A549 (cell line): Measurements from ENCODE around the gene OXT. TPM values are rescaled to one million over a fixed set of nuclear protein-coding genes. Genes with fewer than 3 reads are reported as not detected.

Experiments
- ATAC-seq, 2 experiments: fragments of 200-7000 bp in 1 of 2; fragments of >200 bp in 1 of 2; cut with Nextera tagmentation in 1 of 2; cut with Tn5 transposase in 1 of 2; 3 replicates each; pipeline versions ENCODE4 v1.8.0 to v1.9.1; 2018 to 2020; ENCODE audit warnings: mild to moderate bottlenecking in 1 of 2, moderate library complexity in 1 of 2
- CTCF ChIA-PET: fragments of 300-600 bp; sonication (Branson Sonifier 250); formaldehyde crosslinking; extraction: SDS; loops from one replicate; lab custom pipeline; 2021; ENCODE audit warnings: antibody characterized with exemption, inconsistent platforms; lab: Yijun Ruan, JAX
- POLR2A ChIA-PET: fragments of 350-600 bp; formaldehyde crosslinking; extraction: SDS; loops from one replicate; lab custom pipeline; 2021; ENCODE audit warnings: antibody characterized with exemption, inconsistent platforms; lab: Yijun Ruan, JAX
- DNase-seq, 2 experiments: peaks; one replicate each; pipeline versions ENCODE4 v3.0.0 to v3.0.0-alpha.2; 2011 to 2016; ENCODE audit warnings: low read depth in 1 of 2, low spot score in 1 of 2
- FAIRE-seq: peaks from 2 replicates; lab custom pipeline; 2011; peaks lifted over from hg19 to GRCh38; lab: Jason Lieb, UNC
- H3K27ac ChIP-seq, 2 experiments: fragments of >200 bp; sonication (Bioruptor Twin); formaldehyde crosslinking; 3 replicates each; pipeline ENCODE4 v1.5.1; 2016 to 2017
- H3K4me1 ChIP-seq: fragments of >200 bp; sonication (Bioruptor Twin); formaldehyde crosslinking; 3 replicates; pipeline ENCODE4 v1.6.1; 2016
- H3K4me2 ChIP-seq: fragments of >200 bp; sonication (Bioruptor Twin); formaldehyde crosslinking; 3 replicates; pipeline ENCODE4 v1.6.1; 2016
- H3K4me3 ChIP-seq: fragments of >200 bp; sonication (Bioruptor Twin); formaldehyde crosslinking; 3 replicates; pipeline ENCODE4 v1.5.1; 2016
- H3K9me3 ChIP-seq: fragments of >200 bp; sonication (Bioruptor Twin); formaldehyde crosslinking; 3 replicates; pipeline ENCODE4 v1.6.1; 2016
- ATOH8 ChIP-seq: fragments of 250-450 bp; sonication (Bioruptor Pico); IDR thresholded peaks from 2 replicates; pipeline ENCODE4 v1.5.0; 2020; ENCODE audit warnings: low read depth, mild to moderate bottlenecking, moderate library complexity
- E2F6 ChIP-seq: IDR thresholded peaks from 2 replicates; pipeline ENCODE4 v1.6.1; 2012; ENCODE audit warnings: low read depth, borderline replicate concordance
- EHMT2 ChIP-seq: fragments of 200-600 bp; sonication (generic); IDR thresholded peaks from 2 replicates; pipeline ENCODE4 v1.6.1; 2016; ENCODE audit warnings: antibody characterized with exemption, low read depth, mild to moderate bottlenecking, moderate library complexity
- ELK1 ChIP-seq: fragments of 150-350 bp; IDR thresholded peaks from 2 replicates; pipeline ENCODE4 v1.6.1; 2014; ENCODE audit warnings: low read depth, mild to moderate bottlenecking, low read length
- ESRRA ChIP-seq: fragments of 150-350 bp; IDR thresholded peaks from 2 replicates; pipeline ENCODE4 v1.6.1; 2014; ENCODE audit warnings: mild to moderate bottlenecking, low read length, borderline replicate concordance
- FOSB ChIP-seq: fragments of 250-450 bp; sonication (Bioruptor Pico); IDR thresholded peaks from 2 replicates; pipeline ENCODE4 v1.5.0; 2020; ENCODE audit warnings: mild to moderate bottlenecking, moderate library complexity
- FOXS1 ChIP-seq: fragments of 250-450 bp; sonication (Bioruptor Pico); IDR thresholded peaks from 2 replicates; pipeline ENCODE4 v1.5.0; 2020; ENCODE audit warnings: mild to moderate bottlenecking, moderate library complexity
- HDAC2 ChIP-seq: fragments of 200-600 bp; sonication (generic); IDR thresholded peaks from 2 replicates; pipeline ENCODE4 v1.6.1; 2016
- HMGXB4 ChIP-seq: fragments of 250-450 bp; sonication (Bioruptor Pico); IDR thresholded peaks from 2 replicates; pipeline ENCODE4 v1.5.0; 2021; ENCODE audit warnings: mild to moderate bottlenecking, moderate library complexity, borderline replicate concordance
- HOXB13 ChIP-seq: fragments of 250-450 bp; sonication (Bioruptor Pico); IDR thresholded peaks from 2 replicates; pipeline ENCODE4 v1.5.0; 2020; ENCODE audit warnings: low read depth, mild to moderate bottlenecking, moderate library complexity
- HOXB5 ChIP-seq: fragments of 250-450 bp; sonication (Bioruptor Pico); IDR thresholded peaks from 2 replicates; pipeline ENCODE4 v1.5.0; 2020; ENCODE audit warnings: mild to moderate bottlenecking, moderate library complexity
- KDM1A ChIP-seq: fragments of 200-600 bp; sonication (generic); IDR thresholded peaks from 2 replicates; pipeline ENCODE4 v1.6.1; 2016; ENCODE audit warnings: low read depth, mild to moderate bottlenecking
- MAFK ChIP-seq: fragments of 450-650 bp; IDR thresholded peaks from 2 replicates; pipeline ENCODE4 v1.6.1; 2014; ENCODE audit not compliant: partially characterized antibody
- NFE2L2 ChIP-seq: fragments of 150-350 bp; conservative IDR thresholded peaks from 2 replicates; pipeline ENCODE4 v1.6.1; 2014; ENCODE audit warnings: low read length
- NR3C1 ChIP-seq: fragments of >200 bp; sonication (Bioruptor Twin); formaldehyde crosslinking; IDR thresholded peaks from 3 replicates; pipeline ENCODE4 v1.6.1; 2017
- PBX3 ChIP-seq: IDR thresholded peaks from 2 replicates; pipeline ENCODE4 v1.6.1; 2012
- PHF8 ChIP-seq: fragments of 200-600 bp; sonication (generic); IDR thresholded peaks from 2 replicates; pipeline ENCODE4 v1.6.1; 2016; ENCODE audit warnings: low read depth, mild to moderate bottlenecking, antibody characterized with exemption, moderate library complexity, borderline replicate concordance
- RAD21 ChIP-seq, 2 experiments: fragments of >200 bp in 1 of 2; sonication (Bioruptor Twin) in 1 of 2; formaldehyde crosslinking in 1 of 2; IDR thresholded peaks in 1 of 2; conservative IDR thresholded peaks in 1 of 2; 2 replicates in 1 of 2; 3 replicates in 1 of 2; pipeline ENCODE4 v1.6.1; 2012 to 2018; ENCODE audit warnings: inconsistent platforms in 1 of 2
- RARB ChIP-seq: fragments of 250-450 bp; sonication (Bioruptor Pico); IDR thresholded peaks from 2 replicates; pipeline ENCODE4 v1.8.0; 2021; ENCODE audit warnings: mild to moderate bottlenecking, moderate library complexity
- RFX5 ChIP-seq: fragments of 450-650 bp; IDR thresholded peaks from 2 replicates; pipeline ENCODE4 v1.7.1; 2014; ENCODE audit warnings: antibody characterized with exemption, mild to moderate bottlenecking, moderate library complexity
- SMC3 ChIP-seq: fragments of >200 bp; sonication (Bioruptor Twin); formaldehyde crosslinking; IDR thresholded peaks from 3 replicates; pipeline ENCODE4 v1.6.1; 2018; ENCODE audit warnings: inconsistent platforms
- TP53 ChIP-seq: fragments of 250-450 bp; sonication (Bioruptor Pico); IDR thresholded peaks from 2 replicates; pipeline ENCODE4 v1.5.0; 2021; ENCODE audit warnings: mild to moderate bottlenecking, moderate library complexity
- USF2 ChIP-seq: fragments of 450-650 bp; IDR thresholded peaks from 2 replicates; pipeline ENCODE4 v1.6.1; 2014; ENCODE audit warnings: antibody characterized with exemption
- ZNF302 ChIP-seq: fragments of 250-450 bp; sonication (Bioruptor Pico); IDR thresholded peaks from 2 replicates; pipeline ENCODE4 v1.9.0; 2021; ENCODE audit warnings: inconsistent platforms, mild to moderate bottlenecking, moderate library complexity
- ZSCAN20 ChIP-seq: fragments of 250-450 bp; sonication (Bioruptor Pico); IDR thresholded peaks from 2 replicates; pipeline ENCODE4 v1.8.0; 2022; ENCODE audit warnings: mild to moderate bottlenecking, moderate library complexity
- WGBS: methylation state at CpG from one replicate; pipeline ENCODE4 v1.1.6; 2017; ENCODE audit errors: missing lambda C conversion rate; 5-methylcytosine and 5-hydroxymethylcytosine counted together
- polyA plus RNA-seq, 4 experiments: library from polyadenylated mRNA; depleted of rRNA in 3 of 4; stranded (reverse); fragments of >200 nt; fragmentation: RNase III in 1 of 4; extraction: RNeasy Plus Mini Kit Qiagen cat#74134 plus additional on column Dnase treatment in 1 of 4; gene quantifications; 2 replicates in 3 of 4; 3 replicates in 1 of 4; pipeline ENCODE4 v1.2.3, GENCODE V29; 2011 to 2017

Gene OXT
- polyA plus RNA-seq, 2 of the 4 experiments (the other 2 are of a cell fraction): not detected

- Histone ChIP-seq H3K4me3 (no peak overlapping the region), H3K27ac (no peak overlapping the region), H3K4me2 (no peak overlapping the region), H3K4me1 (peaks cover 6% of the 10 kb centered on the region; the same call in 1 of the 3 replicates), H3K9me3 (no peaks in the 10 kb centered on the region)
- no peak for DNase-seq
- ATAC-seq: no peak
- no peak for TF ChIP-seq MAFK
- TF ChIP-seq ESRRA: no peak
- no peak for TF ChIP-seq ELK1
- no peak for TF ChIP-seq HOXB5 (CRISPR knock-in tag)
- no peak for TF ChIP-seq RAD21 (conservative IDR thresholded peaks at IDR 0.05 in 1 of 2, IDR thresholded peaks at IDR 0.05 in 1 of 2)
- no peak for TF ChIP-seq E2F6
- no peak for TF ChIP-seq HDAC2
- no peak for TF ChIP-seq RFX5
- no peak for TF ChIP-seq KDM1A
- TF ChIP-seq HMGXB4: no peak
- TF ChIP-seq ZNF302: no peak
- no peak for TF ChIP-seq ZSCAN20
- 96% methylated on average over 11 of the region's 12 CpGs for WGBS
- POLR2A ChIA-PET: no interaction called here
- CTCF ChIA-PET: interaction anchor here (3.5 to 14.7 kb wide), 2 partner anchors 10 to 54 kb away, joined by 18 to 108 read pairs; no protein-coding TSS in a partner anchor
- no peak for FAIRE-seq
These were observed 36.1 kb downstream of the OXT start for GRCh38 chr20:3107464-3108025.

- WGBS: 91% methylated on average over 21 of the region's 23 CpGs
- CTCF ChIA-PET: interaction anchor here (0.7 to 3.5 kb wide), 7 partner anchors 8 to 56 kb away, joined by 3 to 18 read pairs (median 3); no protein-coding TSS in a partner anchor
- FAIRE-seq: no peak
These were observed 38.2 kb downstream of the OXT start for GRCh38 chr20:3109350-3110302.

More at GRCh38 chr20:3109350-3110302, 38.2 kb downstream of the OXT start:
- POLR2A ChIA-PET: no interaction called here
- H3K4me3 ChIP-seq: no peak overlapping the region
- no peak for TF ChIP-seq MAFK
- no peak for TF ChIP-seq TP53 (CRISPR knock-in tag)
- no peak for TF ChIP-seq RFX5
- no peak for TF ChIP-seq EHMT2
- no peak for TF ChIP-seq USF2
- no peak for TF ChIP-seq ELK1
- TF ChIP-seq NR3C1: no peak
- TF ChIP-seq FOSB: no peak
- TF ChIP-seq SMC3: no peak
- TF ChIP-seq FOXS1 (CRISPR knock-in tag): no peak
- no peak for TF ChIP-seq HOXB13 (CRISPR knock-in tag)
- no peak for TF ChIP-seq NFE2L2
- no peak for TF ChIP-seq RARB
- TF ChIP-seq PBX3: no peak
- TF ChIP-seq RAD21 (conservative IDR thresholded peaks at IDR 0.05 in 1 of 2, IDR thresholded peaks at IDR 0.05 in 1 of 2): no peak
- TF ChIP-seq PHF8: no peak
- TF ChIP-seq ATOH8 (CRISPR knock-in tag): no peak
- DNase-seq (no peak), ATAC-seq (no peak)
- no peak overlapping the region for H3K27ac ChIP-seq
- H3K4me2 ChIP-seq: no peak overlapping the region
- H3K9me3 ChIP-seq: no peaks in the 10 kb centered on the region
- no peaks in the 10 kb centered on the region for H3K4me1 ChIP-seq
